H9 (cell line): Measurements from ENCODE around the gene SLC35A4. TPM values are rescaled to one million over a fixed set of nuclear protein-coding genes. Genes with fewer than 3 reads are reported as not detected.

Source experiments
- DNase-seq: peaks from one replicate; pipeline ENCODE4 v3.0.0-alpha.2; 2017
- H2AFZ ChIP-seq: one replicate; pipeline ENCODE4 v1.6.1; 2013; ENCODE audit warnings: mild to moderate bottlenecking, low read length, control low read depth, moderate library complexity
- H2AK5ac ChIP-seq: 2 replicates; pipeline ENCODE4 v1.6.1; 2013; ENCODE audit warnings: low read length, control low read depth, mixed read lengths; ENCODE audit not compliant: insufficient read length
- H2BK120ac ChIP-seq: one replicate; pipeline ENCODE4 v1.6.1; 2013; ENCODE audit warnings: low read depth, mild to moderate bottlenecking, low read length, control low read depth, inconsistent platforms; ENCODE audit not compliant: poor library complexity, severe bottlenecking
- H2BK12ac ChIP-seq: 2 replicates; pipeline ENCODE4 v1.6.1; 2013; ENCODE audit warnings: low read length, control low read depth, mixed read lengths, low read depth; ENCODE audit not compliant: insufficient read length
- H2BK15ac ChIP-seq: 2 replicates; pipeline ENCODE4 v1.6.1; 2013; ENCODE audit warnings: low read depth, low read length, control low read depth
- H2BK20ac ChIP-seq: one replicate; pipeline ENCODE4 v1.6.1; 2013; ENCODE audit warnings: low read depth, mild to moderate bottlenecking, low read length, control low read depth, inconsistent platforms; ENCODE audit not compliant: poor library complexity, severe bottlenecking
- H2BK5ac ChIP-seq: 2 replicates; pipeline ENCODE4 v1.6.1; 2013; ENCODE audit warnings: low read length, control low read depth, mixed read lengths; ENCODE audit not compliant: insufficient read length
- H3K14ac ChIP-seq: 2 replicates; pipeline ENCODE4 v1.6.1; 2013; ENCODE audit warnings: low read length, control low read depth; ENCODE audit not compliant: insufficient read depth
- H3K18ac ChIP-seq: 2 replicates; pipeline ENCODE4 v1.6.1; 2013; ENCODE audit warnings: low read depth, mild to moderate bottlenecking, mixed read lengths, low read length, control low read depth; ENCODE audit not compliant: insufficient read length
- H3K23ac ChIP-seq: 2 replicates; pipeline ENCODE4 v1.6.1; 2013; ENCODE audit warnings: low read length, control low read depth, mixed read lengths, low read depth; ENCODE audit not compliant: insufficient read length
- H3K23me2 ChIP-seq: 2 replicates; pipeline ENCODE4 v1.6.1; 2013; ENCODE audit warnings: low read depth, mild to moderate bottlenecking, mixed read lengths, low read length, control low read depth; ENCODE audit not compliant: insufficient read length, poor library complexity, severe bottlenecking
- H3K27ac ChIP-seq: 2 replicates; pipeline ENCODE4 v1.5.1; 2013; ENCODE audit warnings: low read length, control low read depth, mixed read lengths, low read depth; ENCODE audit not compliant: insufficient read length
- H3K27me3 ChIP-seq: 2 replicates; pipeline ENCODE4 v1.6.1; 2013; ENCODE audit warnings: low read length, control low read depth, inconsistent platforms; ENCODE audit not compliant: insufficient read depth
- H3K4ac ChIP-seq: 2 replicates; pipeline ENCODE4 v1.6.1; 2013; ENCODE audit warnings: low read depth, mild to moderate bottlenecking, control low read depth, inconsistent platforms, low read length, moderate library complexity
- H3K4me1 ChIP-seq: 2 replicates; pipeline ENCODE4 v1.6.1; 2013; ENCODE audit warnings: low read length, control low read depth, inconsistent platforms; ENCODE audit not compliant: insufficient read depth
- H3K4me2 ChIP-seq: 2 replicates; pipeline ENCODE4 v1.6.1; 2013; ENCODE audit warnings: low read length, control low read depth, mixed read lengths; ENCODE audit not compliant: insufficient read length, insufficient read depth
- H3K56ac ChIP-seq: 2 replicates; pipeline ENCODE4 v1.6.1; 2013; ENCODE audit warnings: low read depth, mild to moderate bottlenecking, mixed read lengths, low read length, control low read depth; ENCODE audit not compliant: insufficient read length
- H3K79me1 ChIP-seq: 2 replicates; pipeline ENCODE4 v1.6.1; 2013; ENCODE audit warnings: low read depth, mild to moderate bottlenecking, moderate library complexity, low read length, control low read depth, inconsistent platforms; ENCODE audit not compliant: insufficient read depth, poor library complexity, severe bottlenecking
- H3K79me2 ChIP-seq: 2 replicates; pipeline ENCODE4 v1.6.1; 2013; ENCODE audit warnings: low read length, control low read depth, inconsistent platforms; ENCODE audit not compliant: insufficient read depth
- H3K9ac ChIP-seq: 2 replicates; pipeline ENCODE4 v1.6.1; 2013; ENCODE audit warnings: low read length, control low read depth, mixed read lengths; ENCODE audit not compliant: insufficient read length; ENCODE audit errors: extremely low read depth
- H3K9me3 ChIP-seq: one replicate; pipeline ENCODE4 v1.6.1; 2013; ENCODE audit warnings: low read depth, low read length, inconsistent platforms; ENCODE audit not compliant: control insufficient read depth
- H3T11ph ChIP-seq: one replicate; pipeline ENCODE4 v1.6.1; 2013; ENCODE audit warnings: mild to moderate bottlenecking, low read length, control low read depth, inconsistent platforms
- H4K20me1 ChIP-seq: one replicate; pipeline ENCODE4 v1.6.1; 2013; ENCODE audit not compliant: control insufficient read depth, insufficient read length, insufficient read depth
- H4K5ac ChIP-seq: 2 replicates; pipeline ENCODE4 v1.6.1; 2013; ENCODE audit warnings: low read depth, mild to moderate bottlenecking, mixed read lengths, low read length, control low read depth; ENCODE audit not compliant: insufficient read length
- H4K8ac ChIP-seq: replicated peaks from 2 replicates; pipeline ENCODE4 v1.6.1; 2013; ENCODE audit warnings: low read length, control low read depth, mixed read lengths, low read depth; ENCODE audit not compliant: insufficient read length
- H4K91ac ChIP-seq: 2 replicates; pipeline ENCODE4 v1.6.1; 2013; ENCODE audit warnings: low read depth, mild to moderate bottlenecking, moderate library complexity, mixed read lengths, low read length, control low read depth; ENCODE audit not compliant: insufficient read length
- H3K27ac Mint-ChIP-seq, 3 experiments: 2 replicates in 2 of 3; 3 replicates in 1 of 3; pipeline ENCODE4 v1.8.0; 2020 to 2021; ENCODE audit warnings: mixed read lengths in 3 of 3, mild to moderate bottlenecking in 1 of 3, moderate library complexity in 1 of 3
- H3K27me3 Mint-ChIP-seq: 2 replicates; pipeline ENCODE4 v1.8.0; 2021; ENCODE audit warnings: low read depth, mild to moderate bottlenecking, moderate library complexity, mixed read lengths
- H3K36me3 Mint-ChIP-seq, 3 experiments: 2 replicates in 2 of 3; 3 replicates in 1 of 3; pipeline ENCODE4 v1.8.0; 2020 to 2021; ENCODE audit warnings: low read depth in 3 of 3, mixed read lengths in 3 of 3; ENCODE audit not compliant: insufficient read depth in 1 of 3
- H3K4me1 Mint-ChIP-seq, 2 experiments: 2 replicates each; pipeline ENCODE4 v1.8.0; 2020; ENCODE audit warnings: mixed read lengths in 2 of 2
- H3K4me3 Mint-ChIP-seq, 2 experiments: 2 replicates in 1 of 2; 3 replicates in 1 of 2; pipeline ENCODE4 v1.8.0; 2020 to 2021; ENCODE audit warnings: mild to moderate bottlenecking in 2 of 2, mixed read lengths in 2 of 2, moderate library complexity in 1 of 2
- H3K9me3 Mint-ChIP-seq, 2 experiments: 2 replicates in 1 of 2; 3 replicates in 1 of 2; pipeline ENCODE4 v1.8.0; 2020; ENCODE audit warnings: mild to moderate bottlenecking in 2 of 2, mixed read lengths in 2 of 2, moderate library complexity in 1 of 2
- CTCF ChIP-seq: fragments of 200-600 bp; sonication (generic); conservative IDR thresholded peaks from 3 replicates; pipeline ENCODE4 v1.8.0; 2021; ENCODE audit warnings: antibody characterized with exemption, mild to moderate bottlenecking
- WGBS: extraction: QIAGEN DNeasy Blood & Tissue Kit; methylation state at CpG from one replicate; pipeline ENCODE4 v1.1.7; 2013; ENCODE audit warnings: missing lambda C conversion rate, low lambda C conversion rate, mixed read lengths; ENCODE audit not compliant: insufficient read length; ENCODE audit errors: extremely low coverage; 5-methylcytosine and 5-hydroxymethylcytosine counted together
- total RNA-seq: library from RNA; stranded (reverse); gene quantifications from 2 replicates; pipeline ENCODE4 v1.2.1, GENCODE V29; 2021

SLC35A4 gene
- total RNA-seq, 1 experiment from 2014 or later, result 92.0 TPM

GRCh38 chr5:140570488-140570887 is 5.9 kb downstream of the SLC35A4 start:
- no peak overlapping the region for H2BK12ac ChIP-seq
- no peak overlapping the region for H3K23ac ChIP-seq

More at GRCh38 chr5:140570488-140570887, 5.9 kb downstream of the SLC35A4 start:
- Mint-ChIP-seq H3K4me1 (peaks cover 5 to 6% of the 10 kb centered on the region in 2 experiments; a peak in 3 of 4 replicates), H3K27ac (no peak overlapping the region), H3K27me3 (no peaks in the 10 kb centered on the region), H3K36me3 (peaks cover 7 to 27% (median 22%) of the 10 kb centered on the region in 3 experiments), H3K4me3 (no peak overlapping the region), H3K9me3 (no peaks in the 10 kb centered on the region)
- Histone ChIP-seq H3K4me2 (no peak overlapping the region), H3K27me3 (no peaks in the 10 kb centered on the region), H3K23me2 (no peaks in the 10 kb centered on the region), H3K9me3 (no peaks in the 10 kb centered on the region), H3K79me1 (no peaks in the 10 kb centered on the region), H4K5ac (no peak overlapping the region), H2AFZ (no peak overlapping the region), H3K27ac (no peak overlapping the region), H4K20me1 (no peaks in the 10 kb centered on the region), H3K9ac (no peak overlapping the region), H4K91ac (no peak overlapping the region), H2BK15ac (no peak overlapping the region), H3K4ac (no peak overlapping the region), H3K18ac (no peak overlapping the region), H4K8ac (no peak overlapping the region), H2BK5ac (no peak overlapping the region), H3K56ac (no peak overlapping the region), H2AK5ac (no peak overlapping the region), H2BK20ac (no peak overlapping the region), H3K79me2 (no peaks in the 10 kb centered on the region), H3T11ph (no peak overlapping the region), H2BK120ac (no peak overlapping the region), H3K14ac (no peak overlapping the region), H3K4me1 (0 out of 2 replicates have a peak, but pooled peaks cover 2% of the 10 kb centered on the region)
- no peak for DNase-seq
- TF ChIP-seq CTCF, result no peak
- no CpG with 5 or more reads among the region's 1 CpG for WGBS
